Loucy (cell line): Measurements from ENCODE around the gene PBLD.

ENCODE experiments used
- EZH2phosphoT487 ChIP-seq: fragments of 200-600 bp; IDR thresholded peaks from 2 replicates; pipeline ENCODE4 v1.6.1; 2018; ENCODE audit warnings: antibody characterized with exemption, mild to moderate bottlenecking, moderate library complexity, borderline replicate concordance
- TF ChIP-seq, protein P1 (sequence below): fragments of 200-600 bp; sonication (generic); conservative IDR thresholded peaks from 2 replicates; pipeline ENCODE4 v1.5.1; 2014; ENCODE audit warnings: mild to moderate bottlenecking, antibody characterized with exemption, low read length

DNA sequence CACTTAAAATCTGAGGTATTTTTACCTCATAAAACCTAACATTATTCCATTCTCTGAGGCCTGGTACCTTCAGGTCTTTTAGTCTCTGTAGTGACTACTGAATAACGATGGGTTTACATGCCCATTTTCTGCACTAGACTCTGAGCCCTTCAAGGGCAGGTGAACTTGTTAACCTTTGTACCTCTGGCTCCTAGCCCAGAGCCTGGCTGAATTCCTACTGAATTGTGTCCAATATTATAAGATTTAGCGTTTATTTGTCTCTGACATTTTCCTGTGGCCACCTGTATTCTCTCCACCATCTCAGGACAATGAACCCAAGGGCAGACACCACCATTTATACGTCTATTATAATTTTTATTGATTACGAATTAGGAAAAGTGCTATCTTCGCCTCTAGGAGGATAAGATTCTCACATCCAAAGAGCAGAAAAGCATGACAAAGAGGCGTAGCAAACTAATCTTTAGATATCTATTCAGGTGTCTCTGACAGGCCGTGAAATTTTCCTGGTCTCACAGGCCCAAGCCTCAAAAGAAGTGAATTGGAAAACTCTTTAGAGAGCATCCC lies 28.8 kb downstream of the PBLD start:
- TF ChIP-seq, protein P1, sequence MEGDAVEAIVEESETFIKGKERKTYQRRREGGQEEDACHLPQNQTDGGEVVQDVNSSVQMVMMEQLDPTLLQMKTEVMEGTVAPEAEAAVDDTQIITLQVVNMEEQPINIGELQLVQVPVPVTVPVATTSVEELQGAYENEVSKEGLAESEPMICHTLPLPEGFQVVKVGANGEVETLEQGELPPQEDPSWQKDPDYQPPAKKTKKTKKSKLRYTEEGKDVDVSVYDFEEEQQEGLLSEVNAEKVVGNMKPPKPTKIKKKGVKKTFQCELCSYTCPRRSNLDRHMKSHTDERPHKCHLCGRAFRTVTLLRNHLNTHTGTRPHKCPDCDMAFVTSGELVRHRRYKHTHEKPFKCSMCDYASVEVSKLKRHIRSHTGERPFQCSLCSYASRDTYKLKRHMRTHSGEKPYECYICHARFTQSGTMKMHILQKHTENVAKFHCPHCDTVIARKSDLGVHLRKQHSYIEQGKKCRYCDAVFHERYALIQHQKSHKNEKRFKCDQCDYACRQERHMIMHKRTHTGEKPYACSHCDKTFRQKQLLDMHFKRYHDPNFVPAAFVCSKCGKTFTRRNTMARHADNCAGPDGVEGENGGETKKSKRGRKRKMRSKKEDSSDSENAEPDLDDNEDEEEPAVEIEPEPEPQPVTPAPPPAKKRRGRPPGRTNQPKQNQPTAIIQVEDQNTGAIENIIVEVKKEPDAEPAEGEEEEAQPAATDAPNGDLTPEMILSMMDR = no peak
- TF ChIP-seq EZH2phosphoT487 = no peak
